Measurements from ENCODE around the gene SAMD10.
A peak's percentile ranks its signal among the peaks of the same experiment; 100 is the strongest.
"Not testable (repeated sequence)": the region's sequence is repeated elsewhere in the genome, so short reads cannot be mapped to it uniquely, and the experiment has no call there.

The SAMD10 gene

GRCh38 chr20:63968928-63969760 lies 10.3 kb downstream of the SAMD10 start:
- DNase-seq = peak; percentile 60

- no peak for DNase-seq
Measured at GRCh38 chr20:63968136-63968927, 11.1 kb downstream of the SAMD10 start.

GRCh38 chr20:63967330-63968135 lies 11.9 kb downstream of the SAMD10 start:
- DNase-seq = no peak

GRCh38 chr20:63966944-63967322 lies 12.5 kb downstream of the SAMD10 start:
- DNase-seq = no peak

- no peak for DNase-seq
Measured at GRCh38 chr20:63966172-63966943, 13.1 kb downstream of the SAMD10 start.

GRCh38 chr20:63964412-63964811 lies 15.0 kb downstream of the SAMD10 start:
- DNase-seq = no peak

- DNase-seq = no peak
Measured at GRCh38 chr20:63963784-63964301, 15.6 kb downstream of the SAMD10 start.

- no peak for DNase-seq
Measured at GRCh38 chr20:63963348-63963741, 16.1 kb downstream of the SAMD10 start.

GRCh38 chr20:63962426-63963347 lies 16.8 kb downstream of the SAMD10 start:
- DNase-seq = no peak

GRCh38 chr20:63961664-63962425 lies 17.6 kb downstream of the SAMD10 start:
- DNase-seq = no peak

- not testable (repeated sequence) for DNase-seq
Measured at GRCh38 chr20:63960654-63961621, 18.5 kb downstream of the SAMD10 start.

GRCh38 chr20:63959699-63960075 lies 19.8 kb downstream of the SAMD10 start:
- no peak for DNase-seq

- no peak for DNase-seq
Measured at GRCh38 chr20:63958964-63959698, 20.3 kb downstream of the SAMD10 start.

- no peak for DNase-seq
Measured at GRCh38 chr20:63958471-63958870, 21.0 kb downstream of the SAMD10 start.

GRCh38 chr20:63957690-63958441 lies 21.6 kb downstream of the SAMD10 start:
- DNase-seq = peak; percentile 16

- peak; percentile 84 for DNase-seq
Measured at GRCh38 chr20:63957004-63957689, 22.3 kb downstream of the SAMD10 start.

- no peak for DNase-seq
Measured at GRCh38 chr20:63956664-63957003, 22.8 kb downstream of the SAMD10 start.
